Panc1 (cell line): ENCODE results near the gene PROS1.

ENCODE experiments used
- POLR2AphosphoS5 ChIP-seq: IDR thresholded peaks from 2 replicates; pipeline ENCODE4 v1.6.1; 2012; ENCODE audit warnings: mild to moderate bottlenecking, low read depth, low read length, moderate library complexity
- REST ChIP-seq, 2 experiments: IDR thresholded peaks; 2 replicates each; pipeline ENCODE4 v1.6.1; 2011 to 2012; ENCODE audit warnings: low read depth in 2 of 2, control low read depth in 1 of 2, low read length in 1 of 2, mild to moderate bottlenecking in 1 of 2, moderate library complexity in 1 of 2; ENCODE audit not compliant: insufficient read depth in 1 of 2
- SIN3A ChIP-seq: IDR thresholded peaks from 2 replicates; pipeline ENCODE4 v1.6.1; 2012; ENCODE audit warnings: low read depth, mild to moderate bottlenecking, low read length, moderate library complexity, borderline replicate concordance; ENCODE audit not compliant: insufficient read depth
- TCF7L2 ChIP-seq: IDR thresholded peaks from 2 replicates; pipeline ENCODE4 v1.6.1; 2011; ENCODE audit warnings: mild to moderate bottlenecking, low read depth, low read length, inconsistent platforms
- TF ChIP-seq, protein P1 (sequence below): fragments of 450-650 bp; IDR thresholded peaks from 2 replicates; pipeline ENCODE4 v1.5.1; 2017; ENCODE audit warnings: mild to moderate bottlenecking

DNA sequence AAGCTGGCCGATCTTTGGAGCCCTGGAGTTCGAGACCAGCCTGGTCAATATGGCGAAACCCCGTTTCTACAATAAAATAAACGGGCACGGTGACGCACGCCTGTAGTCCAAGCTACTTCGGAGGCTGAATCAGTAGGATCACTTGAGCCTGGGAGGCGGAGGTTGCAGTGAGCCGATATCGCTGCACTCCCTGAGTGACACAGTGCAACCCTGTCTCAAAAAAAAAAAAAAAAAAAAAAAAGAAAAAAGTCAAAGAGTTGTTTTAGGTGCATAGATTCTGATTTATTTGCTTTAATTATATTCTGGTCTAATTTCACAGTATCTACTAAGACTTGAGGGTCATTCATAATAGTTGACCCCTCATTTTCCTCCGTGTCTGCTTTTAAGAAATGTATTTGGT is 8.0 kb upstream of the PROS1 start:
- TF ChIP-seq, protein P1, sequence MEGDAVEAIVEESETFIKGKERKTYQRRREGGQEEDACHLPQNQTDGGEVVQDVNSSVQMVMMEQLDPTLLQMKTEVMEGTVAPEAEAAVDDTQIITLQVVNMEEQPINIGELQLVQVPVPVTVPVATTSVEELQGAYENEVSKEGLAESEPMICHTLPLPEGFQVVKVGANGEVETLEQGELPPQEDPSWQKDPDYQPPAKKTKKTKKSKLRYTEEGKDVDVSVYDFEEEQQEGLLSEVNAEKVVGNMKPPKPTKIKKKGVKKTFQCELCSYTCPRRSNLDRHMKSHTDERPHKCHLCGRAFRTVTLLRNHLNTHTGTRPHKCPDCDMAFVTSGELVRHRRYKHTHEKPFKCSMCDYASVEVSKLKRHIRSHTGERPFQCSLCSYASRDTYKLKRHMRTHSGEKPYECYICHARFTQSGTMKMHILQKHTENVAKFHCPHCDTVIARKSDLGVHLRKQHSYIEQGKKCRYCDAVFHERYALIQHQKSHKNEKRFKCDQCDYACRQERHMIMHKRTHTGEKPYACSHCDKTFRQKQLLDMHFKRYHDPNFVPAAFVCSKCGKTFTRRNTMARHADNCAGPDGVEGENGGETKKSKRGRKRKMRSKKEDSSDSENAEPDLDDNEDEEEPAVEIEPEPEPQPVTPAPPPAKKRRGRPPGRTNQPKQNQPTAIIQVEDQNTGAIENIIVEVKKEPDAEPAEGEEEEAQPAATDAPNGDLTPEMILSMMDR, result no peak
- TF ChIP-seq TCF7L2 (no peak), REST (IDR thresholded peaks at IDR 0.05; ENCODE audit: insufficient read depth in 1 of 2, low read depth in 2 of 2, low read length in 1 of 2) (no peak), SIN3A (no peak), POLR2AphosphoS5 (no peak)
